NT2/D1 (cell line): ENCODE results near the gene TMEM132C.

Experiments
- SUZ12 ChIP-seq: IDR thresholded peaks from 2 replicates; pipeline ENCODE4 v1.6.1; 2011; ENCODE audit not compliant: insufficient read length, insufficient read depth; ENCODE audit errors: extremely low read depth
- YY1 ChIP-seq: IDR thresholded peaks from 2 replicates; pipeline ENCODE4 v1.6.1; 2011; ENCODE audit not compliant: insufficient read length, insufficient read depth
- ZNF274 ChIP-seq: IDR thresholded peaks from 2 replicates; pipeline ENCODE4 v1.6.1; 2011; ENCODE audit warnings: mild to moderate bottlenecking, low read depth, low read length

- TF ChIP-seq SUZ12 (no peak), YY1 (no peak), ZNF274 (no peak)
Observed at GRCh38 chr12:128606538-128606937, 339.6 kb downstream of the TMEM132C start.
